ENCODE results near the gene AQP4. TPM values are rescaled to one million over a fixed set of nuclear protein-coding genes. Genes with fewer than 3 reads are reported as not detected.

Gene AQP4
- total RNA-seq, 1 donor from 2014 or later, result 5.1 TPM

- DNase-seq (ENCODE audit: low spot score), result no peak
Measured at GRCh38 chr18:26840965-26841364, 24.5 kb downstream of the AQP4 start.

- peak; percentile 32 for DNase-seq (ENCODE audit: low spot score)
Measured at GRCh38 chr18:26839609-26840008, 25.9 kb downstream of the AQP4 start.

GRCh38 chr18:26832302-26832701, 33.2 kb downstream of the AQP4 start:
- DNase-seq (ENCODE audit: low spot score), result no peak

GRCh38 chr18:26827581-26827980, 37.9 kb downstream of the AQP4 start:
- no peak for DNase-seq (ENCODE audit: low spot score)

GRCh38 chr18:26826656-26827235, 38.8 kb downstream of the AQP4 start:
- DNase-seq (ENCODE audit: low spot score), result no peak

- DNase-seq (ENCODE audit: low spot score), result no peak
Measured at GRCh38 chr18:26821181-26821580, 44.3 kb downstream of the AQP4 start.

GRCh38 chr18:26819046-26819445, 46.5 kb downstream of the AQP4 start:
- DNase-seq (ENCODE audit: low spot score), result no peak

- no peak for DNase-seq (ENCODE audit: low spot score)
Measured at GRCh38 chr18:26818461-26818860, 47.0 kb downstream of the AQP4 start.

GRCh38 chr18:26813043-26813442, 52.5 kb downstream of the AQP4 start:
- peak; percentile 73 for DNase-seq (ENCODE audit: low spot score)

GRCh38 chr18:26812462-26812861, 53.0 kb downstream of the AQP4 start:
- DNase-seq (ENCODE audit: low spot score), result no peak

- no peak for DNase-seq (ENCODE audit: low spot score)
Measured at GRCh38 chr18:26809346-26809745, 56.2 kb downstream of the AQP4 start.

GRCh38 chr18:26806224-26806623, 59.3 kb downstream of the AQP4 start:
- no peak for DNase-seq (ENCODE audit: low spot score)

- no peak for DNase-seq (ENCODE audit: low spot score)
Measured at GRCh38 chr18:26804519-26804918, 61.0 kb downstream of the AQP4 start.

- DNase-seq (ENCODE audit: low spot score), result no peak
Measured at GRCh38 chr18:26803643-26804042, 61.9 kb downstream of the AQP4 start.

- no peak for DNase-seq (ENCODE audit: low spot score)
Measured at GRCh38 chr18:26802330-26803200, 62.9 kb downstream of the AQP4 start.
